ENCODE data around the gene HOOK2. TPM values are rescaled to one million over a fixed set of nuclear protein-coding genes. Genes with fewer than 3 reads are reported as not detected.

Gene HOOK2
- total and polyA plus RNA-seq, 2 of the 4 experiments (the other 2 are of a cell fraction) = 7.5 to 21.6 TPM

DNA sequence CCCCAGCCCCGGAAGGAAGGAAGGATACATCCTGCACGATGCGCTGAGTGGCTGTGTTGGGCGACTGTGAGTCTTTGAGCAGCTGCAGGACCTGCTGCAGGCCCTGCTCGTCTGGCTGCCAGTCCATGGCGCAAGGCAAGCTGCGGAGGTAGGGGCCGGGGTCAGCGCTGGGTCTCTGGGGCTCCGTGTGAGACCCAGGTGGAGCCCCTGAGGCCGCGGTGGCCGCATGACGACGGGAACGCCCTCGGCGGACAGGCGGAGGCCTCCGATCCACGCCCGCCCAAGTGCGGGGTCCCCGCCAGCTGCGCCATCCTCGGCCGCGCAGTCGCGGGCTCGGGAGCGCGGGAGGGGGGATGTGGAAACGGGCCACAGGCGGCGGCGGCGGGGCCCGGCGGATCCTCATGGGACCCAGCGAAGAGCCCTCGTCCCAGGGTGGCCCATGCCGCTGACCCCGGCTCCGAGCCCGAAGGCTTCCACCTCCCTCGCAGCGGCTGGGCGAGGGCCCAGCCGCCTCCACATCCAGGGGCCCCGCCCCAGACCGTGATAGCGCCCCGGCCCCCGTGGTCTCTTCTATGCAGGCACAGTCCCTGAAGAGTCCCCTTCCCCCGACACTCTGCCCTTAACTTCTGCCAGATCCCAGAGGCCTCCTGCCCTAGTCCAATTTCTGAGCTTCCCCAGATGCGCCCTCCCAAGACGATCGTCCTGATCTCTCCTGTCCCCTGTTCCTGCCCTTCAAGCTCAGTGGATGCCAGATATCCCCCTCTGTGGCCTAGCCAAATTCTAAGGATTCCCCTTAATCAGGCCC lies 54.3 kb downstream of the HOOK2 start:
- no peaks in the 10 kb centered on the region for H3K27me3 ChIP-seq (ENCODE audit: control insufficient read depth, insufficient read depth, low read length)
- no peak overlapping the region for H2BK15ac ChIP-seq (ENCODE audit: low read depth, low read length)
- intact Hi-C loops (cut with micrococcal nuclease) = no loop called here
- peak overlapping the region; percentile 93 for H2AFZ ChIP-seq (replicated peaks; ENCODE audit: low read length, poor library complexity)
- H3K9me3 ChIP-seq (ENCODE audit: control insufficient read depth, insufficient read depth, low read length) = no peaks in the 10 kb centered on the region
- peak overlapping the region; percentile 96 for H3K4ac ChIP-seq (ENCODE audit: low read depth, low read length)
- ATAC-seq (ENCODE audit: low read depth) (peak; percentile 22), DNase-seq (no peak)
- peak overlapping the region; percentile 89 for H4K91ac ChIP-seq (ENCODE audit: insufficient read depth, low read depth, low read length)
- peak overlapping the region; percentile 99 for H3K4me2 ChIP-seq (ENCODE audit: low read depth, low read length)
- BruUV-seq (replicated peaks) = no TSS peak
- POLR2A ChIA-PET (ENCODE audit: unreplicated experiment) = no interaction called here
- H3K14ac ChIP-seq (replicated peaks; ENCODE audit: low read depth, low read length) = peak overlapping the region; percentile 94
- H4K8ac ChIP-seq (ENCODE audit: low read depth in 2 of 2, low read length in 2 of 2) = peak overlapping the region; percentile 77 to 95; a peak in 3 of 4 replicates
- H3K18ac ChIP-seq (ENCODE audit: low read depth, low read length) = peak overlapping the region; percentile 42
- peak overlapping the region; percentile 100 for H2AK9ac ChIP-seq (replicated peaks; ENCODE audit: low read depth, low read length, poor library complexity)
- H4K5ac ChIP-seq (ENCODE audit: low read depth, low read length) = peak overlapping the region; percentile 56
- CTCF ChIA-PET = interaction anchor here (2.2 kb wide), 1 partner anchor 12 kb away, joined by 8 read pairs; no protein-coding TSS in a partner anchor
- H2BK20ac ChIP-seq (ENCODE audit: low read depth, low read length) = no peak overlapping the region
- H3K9ac ChIP-seq (ENCODE audit: low read depth, low read length) = peak overlapping the region; percentile 92
- peaks cover 22 to 65% of the 10 kb centered on the region in 2 experiments for H3K79me1 ChIP-seq (ENCODE audit: low read depth in 1 of 2, low read length in 2 of 2)
- WGBS, 2 experiments (ENCODE audit: extremely low coverage in 2 of 2, insufficient read length in 1 of 2) = 4% methylated on average over 29 of the region's 59 CpGs; no CpG with 5 or more reads in 1 of the 2 experiments
- dilution Hi-C loops (cut with HindIII; ENCODE audit: low sequenced_read_pairs, unreplicated experiment) = no loop called here
- peak overlapping the region; percentile 50 for H2BK120ac ChIP-seq (ENCODE audit: low read depth, low read length)
- H3K9me1 ChIP-seq (ENCODE audit: insufficient read depth, low read length) = peaks cover 10% of the 10 kb centered on the region; the same call in 1 of the 2 replicates
- peaks cover 18% of the 10 kb centered on the region for H3K36me3 ChIP-seq (ENCODE audit: control insufficient read depth, insufficient read depth, low read length)
- H2AK5ac ChIP-seq (ENCODE audit: low read depth, low read length) = peak overlapping the region; percentile 87
- peak overlapping the region; percentile 79 for H3K23ac ChIP-seq (ENCODE audit: low read depth, low read length)
- peak overlapping the region; percentile 81; the same call in 1 of the 2 replicates for H3K56ac ChIP-seq (ENCODE audit: extremely low read depth, insufficient read depth, low read length)
- H4K20me1 ChIP-seq (ENCODE audit: insufficient read depth, low read length) = peaks cover 15% of the 10 kb centered on the region; the same call in 1 of the 2 replicates
- peaks cover 4% of the 10 kb centered on the region for H3K4me1 ChIP-seq (ENCODE audit: control insufficient read depth, insufficient read depth, low read length)
- in situ Hi-C loops (cut with MboI; ENCODE audit: low sequenced_read_pairs) = no loop called here
- H3K27ac ChIP-seq (ENCODE audit: insufficient read depth, low read length) = peak overlapping the region; percentile 85
- peak overlapping the region; percentile 95 for H2BK5ac ChIP-seq (ENCODE audit: low read depth, low read length, poor library complexity, severe bottlenecking)
- TF ChIP-seq RCOR1 (IDR thresholded peaks at IDR 0.05; ENCODE audit: insufficient replicate concordance, low read length) = no peak
- H3K4me3 ChIP-seq (ENCODE audit: insufficient read depth, low read depth, low read length) = peak overlapping the region; percentile 91
